GM21786 (cell line): ENCODE measurements around the gene LCORL.
"Not testable (repeated sequence)": the region's sequence is repeated elsewhere in the genome, so short reads cannot be mapped to it uniquely, and the experiment has no call there.

Experiments
- ATAC-seq: cut with Tn5 transposase; IDR thresholded peaks from one replicate; pipeline ENCODE4 v1.9.1; 2021; ENCODE audit not compliant: unreplicated experiment

LCORL gene

GRCh38 chr4:17865866-17866363, 155.6 kb downstream of the LCORL start:
- ATAC-seq = no peak

GRCh38 chr4:17861906-17862305, 159.6 kb downstream of the LCORL start:
- ATAC-seq = not testable (repeated sequence)

GRCh38 chr4:17859793-17860406, 161.7 kb downstream of the LCORL start:
- no peak for ATAC-seq

GRCh38 chr4:17854036-17854435, 167.5 kb downstream of the LCORL start:
- ATAC-seq = no peak

- ATAC-seq = no peak
These were observed 169.6 kb downstream of the LCORL start for GRCh38 chr4:17851959-17852358.

- ATAC-seq = not testable (repeated sequence)
These were observed 171.3 kb downstream of the LCORL start for GRCh38 chr4:17850295-17850694.

- no peak for ATAC-seq
These were observed 175.3 kb downstream of the LCORL start for GRCh38 chr4:17846266-17846665.

- ATAC-seq = no peak
These were observed 197.5 kb downstream of the LCORL start for GRCh38 chr4:17823871-17824669.

GRCh38 chr4:17817027-17817426, 204.5 kb downstream of the LCORL start:
- peak; percentile 80 for ATAC-seq

GRCh38 chr4:17816142-17816541, 205.4 kb downstream of the LCORL start:
- ATAC-seq = no peak

- ATAC-seq = no peak
These were observed 207.4 kb downstream of the LCORL start for GRCh38 chr4:17814140-17814539.

- no peak for ATAC-seq
These were observed 208.8 kb downstream of the LCORL start for GRCh38 chr4:17812801-17813200.

- ATAC-seq = no peak
These were observed 209.4 kb downstream of the LCORL start for GRCh38 chr4:17812125-17812524.

GRCh38 chr4:17811078-17811603, 210.4 kb downstream of the LCORL start:
- ATAC-seq = peak; percentile 23

- peak; percentile 82 for ATAC-seq
These were observed 211.1 kb downstream of the LCORL start, which contains the start of the genes DCAF16 and NCAPG for GRCh38 chr4:17810260-17811077. Gene DCAF16 (minus strand): TSS chr4:17810757. CDS start chr4:17804141, 6,616 bp downstream. Gene NCAPG (plus strand): TSS chr4:17810979. CDS start chr4:17811078, 99 bp downstream.

- ATAC-seq = no peak
These were observed 211.9 kb downstream of the LCORL start for GRCh38 chr4:17809667-17810066.

GRCh38 chr4:17807446-17807845, 214.1 kb downstream of the LCORL start:
- ATAC-seq = no peak

GRCh38 chr4:17805580-17806155, 215.9 kb downstream of the LCORL start:
- ATAC-seq = no peak

GRCh38 chr4:17797808-17798207, 223.7 kb downstream of the LCORL start:
- no peak for ATAC-seq

GRCh38 chr4:17794730-17795129, 226.8 kb downstream of the LCORL start:
- ATAC-seq = no peak
